Gastroesophageal sphincter (tissue), 3 donors: ENCODE data around the gene PKD2.
"Not testable (repeated sequence)": the region's sequence is repeated elsewhere in the genome, so short reads cannot be mapped to it uniquely, and the experiment has no call there.

Experiments
- EP300 ChIP-seq: sonication (generic); formaldehyde crosslinking; IDR thresholded peaks from one replicate; pipeline ENCODE4 v1.6.1; 2017; ENCODE audit warnings: antibody characterized with exemption, mild to moderate bottlenecking
- POLR2A ChIP-seq, 2 donors: fragments of 450-650 bp; IDR thresholded peaks; one replicate each; pipeline ENCODE4 v1.6.1; 2017; ENCODE audit warnings: antibody characterized with exemption in 2 of 2, mild to moderate bottlenecking in 2 of 2, moderate library complexity in 1 of 2
- POLR2AphosphoS5 ChIP-seq: sonication (generic); formaldehyde crosslinking; IDR thresholded peaks from one replicate; pipeline ENCODE4 v1.6.1; 2017; ENCODE audit warnings: antibody characterized with exemption
- TF ChIP-seq, protein P1 (sequence below), 4 experiments: fragments of 200-600 bp in 2 of 4; fragments of 450-650 bp in 2 of 4; sonication (generic) in 1 of 4; IDR thresholded peaks; one replicate each; pipeline ENCODE4 v1.5.1; 2017 to 2019; ENCODE audit warnings: antibody characterized with exemption in 4 of 4, mild to moderate bottlenecking in 2 of 4, moderate library complexity in 2 of 4

DNA sequence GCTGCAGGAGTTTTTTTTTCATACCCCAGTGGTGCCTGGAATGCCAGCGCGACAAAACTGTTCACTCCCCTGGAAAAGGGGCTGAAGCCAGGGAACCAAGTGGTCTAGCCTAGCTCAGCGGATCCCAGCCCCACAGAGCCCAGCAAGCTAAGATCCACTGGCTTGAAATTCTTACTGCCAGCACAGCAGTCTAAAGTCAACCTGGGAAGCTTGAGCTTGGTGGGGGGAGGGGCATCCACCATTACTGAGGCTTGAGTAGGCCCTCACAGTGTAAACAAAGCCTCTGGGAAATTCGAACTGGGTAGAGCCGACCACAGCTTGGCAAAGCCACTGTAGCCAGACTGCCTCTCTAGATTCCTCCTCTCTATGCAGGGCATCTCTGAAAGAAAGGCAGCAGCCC is 114.8 kb downstream of the PKD2 start:
- TF ChIP-seq POLR2AphosphoS5; EP300; POLR2A (IDR thresholded peaks at IDR 0.05): not testable (repeated sequence)
- TF ChIP-seq, protein P1, sequence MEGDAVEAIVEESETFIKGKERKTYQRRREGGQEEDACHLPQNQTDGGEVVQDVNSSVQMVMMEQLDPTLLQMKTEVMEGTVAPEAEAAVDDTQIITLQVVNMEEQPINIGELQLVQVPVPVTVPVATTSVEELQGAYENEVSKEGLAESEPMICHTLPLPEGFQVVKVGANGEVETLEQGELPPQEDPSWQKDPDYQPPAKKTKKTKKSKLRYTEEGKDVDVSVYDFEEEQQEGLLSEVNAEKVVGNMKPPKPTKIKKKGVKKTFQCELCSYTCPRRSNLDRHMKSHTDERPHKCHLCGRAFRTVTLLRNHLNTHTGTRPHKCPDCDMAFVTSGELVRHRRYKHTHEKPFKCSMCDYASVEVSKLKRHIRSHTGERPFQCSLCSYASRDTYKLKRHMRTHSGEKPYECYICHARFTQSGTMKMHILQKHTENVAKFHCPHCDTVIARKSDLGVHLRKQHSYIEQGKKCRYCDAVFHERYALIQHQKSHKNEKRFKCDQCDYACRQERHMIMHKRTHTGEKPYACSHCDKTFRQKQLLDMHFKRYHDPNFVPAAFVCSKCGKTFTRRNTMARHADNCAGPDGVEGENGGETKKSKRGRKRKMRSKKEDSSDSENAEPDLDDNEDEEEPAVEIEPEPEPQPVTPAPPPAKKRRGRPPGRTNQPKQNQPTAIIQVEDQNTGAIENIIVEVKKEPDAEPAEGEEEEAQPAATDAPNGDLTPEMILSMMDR (IDR thresholded peaks at IDR 0.05): not testable (repeated sequence)
